SK-N-MC (cell line): ENCODE data around the gene ZKSCAN4.

ENCODE experiments used
- FOXP2 ChIP-seq: optimal IDR thresholded peaks from 2 replicates; pipeline ENCODE3; 2011; ENCODE audit warnings: mild to moderate bottlenecking, moderate library complexity; ENCODE audit not compliant: insufficient read depth; ENCODE audit errors: extremely low read length, control extremely low read depth
- POLR2AphosphoS5 ChIP-seq: IDR thresholded peaks from 2 replicates; pipeline ENCODE4 v1.6.1; 2012; ENCODE audit warnings: mild to moderate bottlenecking, low read depth, low read length, borderline replicate concordance

GRCh38 chr6:28295326-28295725, 43.3 kb upstream of the ZKSCAN4 start:
- no peak for TF ChIP-seq POLR2AphosphoS5
- no peak for TF ChIP-seq FOXP2
